Metanephros (tissue), 1 donor: ENCODE data around the gene UGT2B15. TPM values are rescaled to one million over a fixed set of nuclear protein-coding genes. Genes with fewer than 3 reads are reported as not detected.

Experiments used
- total RNA-seq: library from RNA; depleted of rRNA; stranded (reverse); fragments of >200 nt; gene quantifications from one replicate; pipeline ENCODE4 v1.2.3, GENCODE V29; 2014

The UGT2B15 gene
- not detected for total RNA-seq

DNA sequence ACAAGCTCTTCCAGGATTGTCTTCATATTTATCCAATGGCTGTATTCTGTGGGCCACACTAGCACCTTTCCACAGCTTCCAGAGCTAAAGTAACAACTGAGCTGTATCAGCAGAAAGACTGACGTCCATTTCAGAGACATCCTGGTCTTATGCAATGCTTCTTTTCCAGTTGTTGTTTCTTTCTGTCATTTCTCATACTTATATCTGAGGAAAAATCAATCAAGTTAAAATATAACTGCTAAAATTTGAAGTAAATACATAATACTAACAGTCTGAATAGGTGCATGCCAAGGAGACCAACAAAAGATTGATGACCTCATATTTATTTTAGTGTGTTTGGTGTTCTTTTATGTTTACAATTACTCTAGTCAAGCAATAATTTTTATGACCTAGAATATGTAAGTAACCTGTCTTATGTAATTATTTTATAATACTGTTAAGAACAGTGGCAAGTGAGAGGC lies at the start of gene UGT2B15:
Gene UGT2B15, minus strand, starts transcription at position 174 of the 461 bp plus-strand sequence. Its CDS starts 34 bp downstream, at position 140.

Other genes starting within 250 kb of the UGT2B15 start
- 0.18 TPM for gene TMPRSS11E, start 223.2 kb downstream of the UGT2B15 start, total RNA-seq
- gene UGT2B17, start 94.3 kb downstream of the UGT2B15 start, total RNA-seq = not detected
- gene UGT2B10, start 145.3 kb upstream of the UGT2B15 start, total RNA-seq = not detected